ENCODE data around the gene FRMD8. TPM values are rescaled to one million over a fixed set of nuclear protein-coding genes. Genes with fewer than 3 reads are reported as not detected.

Gene FRMD8
- total RNA-seq, 2 donors from 2014 or later: 39.7 to 53.4 TPM

- ATAC-seq (peak; percentile 28 to 42), DNase-seq (ENCODE audit: low spot score in 2 of 2) (peak; percentile 93 to 95)
- Mint-ChIP-seq H3K27ac (peak overlapping the region; percentile 89 to 100), H3K9me3 (no peaks in the 10 kb centered on the region), H3K36me3 (peaks cover 0 to 25% of the 10 kb centered on the region in 2 donors)
Measured at GRCh38 chr11:65416341-65416824, 29.9 kb downstream of the FRMD8 start.

- Mint-ChIP-seq H3K36me3 (peaks cover 0 to 25% of the 10 kb centered on the region in 2 donors), H3K9me3 (no peaks in the 10 kb centered on the region), H3K27ac (peak overlapping the region; percentile 89 to 100)
- ATAC-seq: no peak
- DNase-seq (ENCODE audit: low spot score in 2 of 2): peak; percentile 30 to 74
Measured at GRCh38 chr11:65416841-65417701, 30.6 kb downstream of the FRMD8 start.

GRCh38 chr11:65417702-65418430 lies 31.4 kb downstream of the FRMD8 start:
- peak in 1 of 2 donors; percentile 3 for ATAC-seq

DNA sequence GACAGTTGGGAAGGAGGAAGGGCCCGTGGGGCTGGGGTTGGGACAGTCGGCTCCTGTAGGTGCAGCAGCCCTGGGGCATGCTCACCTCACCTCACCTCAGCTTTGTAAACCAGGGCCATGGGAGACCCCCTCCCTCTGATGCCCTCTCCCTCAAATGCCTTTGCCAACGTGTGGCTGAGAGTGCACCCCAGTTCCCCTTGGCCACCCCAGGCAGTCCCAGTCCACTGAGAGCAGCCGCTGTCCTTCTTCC lies 31.9 kb downstream of the FRMD8 start:
- peaks cover 11 to 36% of the 10 kb centered on the region in 2 donors for H3K36me3 Mint-ChIP-seq
- peak overlapping the region; percentile 99 to 100 for H3K27ac Mint-ChIP-seq
- ATAC-seq (peak; percentile 0 to 1), DNase-seq (ENCODE audit: low spot score in 2 of 2) (no peak)
- H3K9me3 Mint-ChIP-seq: no peaks in the 10 kb centered on the region

More at GRCh38 chr11:65417702-65418430, 31.4 kb downstream of the FRMD8 start:
- Mint-ChIP-seq H3K36me3 (peaks cover 6 to 31% of the 10 kb centered on the region in 2 donors), H3K27ac (peak overlapping the region; percentile 89 to 100), H3K9me3 (no peaks in the 10 kb centered on the region)
- DNase-seq (ENCODE audit: low spot score in 2 of 2): peak; percentile 38 to 85

DNA sequence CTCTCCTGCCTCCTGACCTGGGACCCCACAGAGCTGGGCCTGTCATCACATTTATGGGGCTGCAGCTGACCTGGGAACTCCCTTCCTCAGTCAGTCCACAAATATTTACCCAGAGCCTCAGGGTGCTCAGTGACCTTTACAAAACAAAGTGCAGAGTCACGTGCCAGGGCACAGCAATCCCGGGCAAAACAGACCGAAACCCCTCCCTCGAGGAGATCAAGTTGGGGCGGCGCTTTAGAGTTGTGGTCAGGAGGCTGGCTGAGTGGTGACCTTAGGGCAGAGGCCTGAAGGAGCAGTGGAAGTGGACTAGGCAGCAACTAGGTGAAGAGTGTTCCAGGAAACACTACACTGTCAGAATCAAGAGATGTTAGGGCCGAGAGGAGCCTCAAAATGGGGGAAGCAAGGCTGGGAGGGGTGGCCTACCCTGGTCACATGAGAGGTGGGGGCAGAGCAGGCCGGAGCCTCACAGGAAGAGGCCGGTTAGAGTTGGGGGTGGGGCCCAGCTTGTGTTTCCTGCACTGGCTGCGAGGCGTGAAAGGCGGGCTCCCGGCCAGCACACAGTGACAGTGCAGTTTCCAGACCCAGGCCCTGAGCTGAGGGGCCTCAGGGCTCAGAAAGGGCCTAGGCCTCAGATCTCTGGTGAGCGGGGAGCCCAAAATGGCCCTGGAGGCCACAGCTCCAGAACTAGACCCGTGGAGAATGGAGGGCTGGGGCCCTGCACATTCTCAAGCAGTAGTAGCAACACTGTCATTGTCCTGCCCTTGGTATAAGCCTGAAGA lies 32.4 kb downstream of the FRMD8 start:
- DNase-seq (ENCODE audit: low spot score in 2 of 2) (peak; percentile 88 to 95), ATAC-seq (peak; percentile 42 to 52)
- Mint-ChIP-seq H3K9me3 (no peaks in the 10 kb centered on the region), H3K27ac (peak overlapping the region; percentile 99 to 100), H3K36me3 (peaks cover 16 to 41% of the 10 kb centered on the region in 2 donors)

DNA sequence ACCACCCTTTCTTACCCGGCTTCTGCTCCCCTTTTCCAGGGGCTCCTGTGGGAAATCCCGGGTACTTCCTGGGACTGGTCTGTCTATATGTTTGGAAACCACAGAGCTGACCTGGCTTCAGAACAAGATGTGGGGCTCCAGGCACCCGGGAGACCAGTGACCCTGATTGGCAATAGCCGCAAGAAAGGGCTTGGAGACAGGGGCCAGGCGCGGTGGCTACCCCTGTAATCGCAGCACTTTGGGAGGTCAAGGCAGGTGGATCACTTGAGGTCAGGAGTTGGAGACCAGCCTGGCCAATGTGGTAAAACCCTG lies 33.0 kb downstream of the FRMD8 start:
- DNase-seq (ENCODE audit: low spot score in 2 of 2): peak in 1 of 2 donors; percentile 77
- ATAC-seq: no peak
- Mint-ChIP-seq H3K27ac (peak overlapping the region; percentile 99 to 100), H3K9me3 (peaks cover 0 to 2% of the 10 kb centered on the region in 2 donors), H3K36me3 (peaks cover 21 to 46% of the 10 kb centered on the region in 2 donors)

DNA sequence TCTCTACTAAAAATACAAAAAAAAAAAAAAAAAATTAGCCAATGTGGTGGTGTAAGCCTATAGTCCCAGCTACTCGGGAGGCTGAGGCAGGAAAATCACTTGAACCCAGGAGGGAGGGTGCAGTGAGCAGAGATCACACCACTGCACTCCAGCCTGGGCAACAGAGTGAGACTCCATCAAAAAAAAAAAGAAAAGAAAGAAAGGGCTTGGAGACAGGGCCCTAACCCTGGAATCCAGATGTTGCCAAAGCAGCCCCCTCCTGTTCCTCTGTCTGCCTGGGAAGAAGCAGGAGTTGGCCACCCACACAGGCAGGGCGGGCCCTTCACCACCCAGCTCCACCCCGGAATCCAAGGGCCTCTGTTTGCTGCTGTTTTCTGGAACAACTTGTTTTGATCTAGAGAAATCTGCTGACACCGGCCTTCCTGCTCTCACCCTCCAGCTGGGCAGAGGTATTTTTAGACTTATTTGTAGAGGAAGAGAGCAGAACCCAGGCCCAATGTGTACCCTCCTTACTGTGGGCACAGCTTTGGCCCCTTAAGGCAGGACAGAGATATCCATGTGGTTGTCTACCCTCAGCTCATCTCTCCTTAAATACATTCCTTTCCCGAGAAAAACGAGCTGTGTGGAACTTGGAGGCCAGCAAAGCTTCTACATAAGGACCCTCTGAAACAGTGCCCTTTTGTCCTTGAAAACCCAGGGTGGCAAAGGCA lies 33.5 kb downstream of the FRMD8 start:
- Mint-ChIP-seq H3K27ac (peak overlapping the region; percentile 99 to 100), H3K36me3 (peaks cover 26 to 51% of the 10 kb centered on the region in 2 donors)
- DNase-seq (ENCODE audit: low spot score in 2 of 2): peak; percentile 63 to 82

GRCh38 chr11:65420506-65420905 lies 34.1 kb downstream of the FRMD8 start:
- peak overlapping the region; percentile 99 to 100 for H3K27ac Mint-ChIP-seq
- DNase-seq (ENCODE audit: low spot score in 2 of 2) (peak in 1 of 2 donors; percentile 50), ATAC-seq (no peak)
- H3K9me3 Mint-ChIP-seq: peaks cover 0 to 10% of the 10 kb centered on the region in 2 donors
- peaks cover 32 to 57% of the 10 kb centered on the region in 2 donors for H3K36me3 Mint-ChIP-seq

More for the DNA sequence above, 33.5 kb downstream of the FRMD8 start:
- no peak for ATAC-seq
- peaks cover 0 to 7% of the 10 kb centered on the region in 2 donors for H3K9me3 Mint-ChIP-seq

DNA sequence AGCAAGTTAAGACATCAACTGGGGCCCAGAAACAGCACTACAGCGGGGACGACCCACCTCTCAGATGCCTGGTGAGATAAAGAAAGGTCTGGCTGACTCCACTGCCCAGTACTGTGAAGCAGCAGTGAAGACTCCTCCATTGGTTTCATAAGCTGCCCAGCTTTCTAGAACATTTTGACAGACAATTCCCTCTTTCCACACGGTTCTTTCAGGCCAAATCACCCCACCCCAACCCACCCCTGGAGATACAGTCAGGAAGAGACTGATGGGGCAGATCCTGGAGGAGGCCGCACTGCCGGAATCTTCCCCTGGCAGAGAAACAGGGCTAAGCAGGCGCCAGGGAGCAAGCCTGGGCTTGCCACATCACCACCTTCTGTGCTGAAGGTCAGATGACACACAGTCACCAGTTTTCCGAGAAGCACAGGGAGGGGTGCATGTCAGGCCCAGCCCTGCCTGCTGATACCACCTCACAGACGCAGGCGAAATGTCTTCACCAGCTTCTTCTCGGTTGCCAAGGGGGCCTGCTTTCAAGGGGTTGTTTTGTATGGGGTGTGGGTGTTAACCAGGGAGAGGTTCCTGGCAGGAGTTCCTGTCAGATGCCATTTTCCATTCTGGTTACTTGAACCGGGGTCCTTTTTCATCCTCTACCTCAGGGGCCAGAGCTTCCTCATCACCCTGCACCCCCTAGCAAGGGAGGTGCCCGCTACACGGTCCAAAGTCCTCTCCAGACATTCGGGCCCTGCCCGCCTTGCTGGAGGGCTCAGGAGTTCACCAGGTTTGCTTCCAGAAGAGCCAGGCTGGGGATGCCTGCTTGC lies 34.7 kb downstream of the FRMD8 start:
- DNase-seq (ENCODE audit: low spot score in 2 of 2) (peak; percentile 83 to 94), ATAC-seq (peak; percentile 49 to 50)
- Mint-ChIP-seq H3K27ac (peak overlapping the region; percentile 99 to 100), H3K9me3 (peaks cover 0 to 10% of the 10 kb centered on the region in 2 donors), H3K36me3 (peaks cover 39 to 63% of the 10 kb centered on the region in 2 donors)

- Mint-ChIP-seq H3K36me3 (peaks cover 47 to 64% of the 10 kb centered on the region in 2 donors), H3K9me3 (peaks cover 0 to 10% of the 10 kb centered on the region in 2 donors), H3K27ac (peak overlapping the region; percentile 99 to 100)
- ATAC-seq: peak; percentile 7 to 20
- DNase-seq (ENCODE audit: low spot score in 2 of 2): peak; percentile 96 to 98
Measured at GRCh38 chr11:65421794-65422632, 35.6 kb downstream of the FRMD8 start.

DNA sequence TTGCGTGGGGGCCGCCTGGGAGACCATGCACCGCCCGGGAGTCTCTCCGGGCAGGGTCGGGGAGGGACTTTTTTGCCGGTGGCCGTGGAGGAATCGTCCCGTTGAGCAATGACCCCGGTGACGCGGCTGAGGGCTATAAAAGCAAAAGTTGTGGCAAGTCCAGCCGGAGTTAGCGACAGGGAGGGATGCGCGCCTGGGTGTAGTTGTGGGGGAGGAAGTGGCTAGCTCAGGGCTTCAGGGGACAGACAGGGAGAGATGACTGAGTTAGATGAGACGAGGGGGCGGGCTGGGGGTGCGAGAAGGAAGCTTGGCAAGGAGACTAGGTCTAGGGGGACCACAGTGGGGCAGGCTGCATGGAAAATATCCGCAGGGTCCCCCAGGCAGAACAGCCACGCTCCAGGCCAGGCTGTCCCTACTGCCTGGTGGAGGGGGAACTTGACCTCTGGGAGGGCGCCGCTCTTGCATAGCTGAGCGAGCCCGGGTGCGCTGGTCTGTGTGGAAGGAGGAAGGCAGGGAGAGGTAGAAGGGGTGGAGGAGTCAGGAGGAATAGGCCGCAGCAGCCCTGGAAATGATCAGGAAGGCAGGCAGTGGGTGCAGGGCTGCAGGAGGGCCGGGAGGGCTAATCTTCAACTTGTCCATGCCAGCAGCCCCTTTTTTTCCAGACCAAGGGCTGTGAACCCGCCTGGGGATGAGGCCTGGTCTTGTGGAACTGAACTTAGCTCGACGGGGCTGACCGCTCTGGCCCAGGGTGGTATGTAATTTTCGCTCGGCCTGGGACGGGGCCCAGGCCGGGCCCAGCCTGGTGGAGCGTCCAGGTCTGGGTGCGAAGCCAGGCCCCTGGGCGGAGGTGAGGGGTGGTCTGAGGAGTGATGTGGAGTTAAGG lies 36.4 kb downstream of the FRMD8 start, which contains the start of gene NEAT1:
Gene NEAT1, plus strand, starts transcription at position 166 of the 883 bp plus-strand sequence.
- ATAC-seq (peak; percentile 9 to 16), DNase-seq (ENCODE audit: low spot score in 2 of 2) (peak; percentile 97 to 98)
- peak within 1 kb of the TSS; percentile 99 to 100 for H3K27ac Mint-ChIP-seq
- H3K9me3 Mint-ChIP-seq: peaks cover 0 to 10% of the 10 kb centered on the region in 2 donors
- H3K36me3 Mint-ChIP-seq: peaks cover 56 to 68% of the 10 kb centered on the region in 2 donors

GRCh38 chr11:65423516-65424204 lies 37.2 kb downstream of the FRMD8 start:
- DNase-seq (ENCODE audit: low spot score in 2 of 2) (peak in 1 of 2 donors; percentile 61), ATAC-seq (no peak)
- Mint-ChIP-seq H3K9me3 (peaks cover 0 to 10% of the 10 kb centered on the region in 2 donors), H3K36me3 (peaks cover 57 to 72% of the 10 kb centered on the region in 2 donors), H3K27ac (peak overlapping the region; percentile 99 to 100)

Data from activated naive CD4-positive, alpha-beta T cell treated with anti-CD3 and anti-CD28 coated beads, Interleukin-2, amount 50 U/mL, for 72 hours (primary cell).